NB4 (cell line): ENCODE results near the gene C4orf50.

ENCODE experiments used
- MYC ChIP-seq: IDR thresholded peaks from 2 replicates; pipeline ENCODE4 v1.6.1; 2011; ENCODE audit warnings: low read depth, low read length
- POLR2A ChIP-seq: IDR thresholded peaks from 2 replicates; pipeline ENCODE4 v1.6.1; 2011; ENCODE audit warnings: mild to moderate bottlenecking; ENCODE audit not compliant: insufficient read length; ENCODE audit errors: extremely low read depth
- TF ChIP-seq, protein P1 (sequence below): IDR thresholded peaks from one replicate; pipeline ENCODE4 v1.5.1; 2012; ENCODE audit warnings: low read depth, low read length

DNA sequence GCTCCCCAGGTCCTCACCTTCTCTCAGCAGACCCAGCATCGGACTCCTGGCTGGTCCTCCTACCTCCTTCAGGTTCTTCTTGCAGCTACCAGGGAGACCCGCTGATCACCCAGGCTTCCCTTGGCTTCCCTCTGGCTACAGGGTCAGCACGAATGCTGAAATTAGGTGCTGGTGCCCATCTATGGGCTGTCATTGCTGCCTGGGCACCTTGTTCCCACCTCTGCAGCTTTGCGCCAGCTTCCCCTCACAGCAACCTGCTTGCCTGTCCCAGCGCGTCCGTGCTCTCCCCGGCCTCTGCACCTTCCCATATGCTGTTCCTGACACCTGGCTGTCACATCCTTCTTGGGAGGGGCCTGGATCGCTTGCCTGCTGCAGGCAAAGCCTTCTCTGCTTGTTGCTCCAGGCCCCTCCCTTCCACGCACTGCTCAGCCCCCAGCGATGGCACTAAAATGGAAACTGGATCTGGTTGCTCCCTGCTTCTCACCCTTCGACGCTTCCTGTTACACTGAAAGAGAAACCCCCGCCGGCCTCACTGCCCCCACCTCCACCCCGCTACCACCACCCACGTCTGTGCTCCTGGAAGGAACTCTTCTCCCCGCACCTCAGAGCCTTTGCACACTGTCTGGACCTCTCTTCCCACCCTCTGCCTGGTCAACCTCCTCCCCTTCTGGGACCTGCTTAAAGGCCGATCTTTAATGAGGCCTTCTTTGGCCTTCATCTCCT lies 22.2 kb downstream of the C4orf50 start:
- TF ChIP-seq, protein P1, sequence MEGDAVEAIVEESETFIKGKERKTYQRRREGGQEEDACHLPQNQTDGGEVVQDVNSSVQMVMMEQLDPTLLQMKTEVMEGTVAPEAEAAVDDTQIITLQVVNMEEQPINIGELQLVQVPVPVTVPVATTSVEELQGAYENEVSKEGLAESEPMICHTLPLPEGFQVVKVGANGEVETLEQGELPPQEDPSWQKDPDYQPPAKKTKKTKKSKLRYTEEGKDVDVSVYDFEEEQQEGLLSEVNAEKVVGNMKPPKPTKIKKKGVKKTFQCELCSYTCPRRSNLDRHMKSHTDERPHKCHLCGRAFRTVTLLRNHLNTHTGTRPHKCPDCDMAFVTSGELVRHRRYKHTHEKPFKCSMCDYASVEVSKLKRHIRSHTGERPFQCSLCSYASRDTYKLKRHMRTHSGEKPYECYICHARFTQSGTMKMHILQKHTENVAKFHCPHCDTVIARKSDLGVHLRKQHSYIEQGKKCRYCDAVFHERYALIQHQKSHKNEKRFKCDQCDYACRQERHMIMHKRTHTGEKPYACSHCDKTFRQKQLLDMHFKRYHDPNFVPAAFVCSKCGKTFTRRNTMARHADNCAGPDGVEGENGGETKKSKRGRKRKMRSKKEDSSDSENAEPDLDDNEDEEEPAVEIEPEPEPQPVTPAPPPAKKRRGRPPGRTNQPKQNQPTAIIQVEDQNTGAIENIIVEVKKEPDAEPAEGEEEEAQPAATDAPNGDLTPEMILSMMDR, result no peak
- TF ChIP-seq POLR2A (no peak), MYC (no peak)
